ENCODE data around the gene IFI27L2. TPM values are rescaled to one million over a fixed set of nuclear protein-coding genes. Genes with fewer than 3 reads are reported as not detected.
"Not testable (repeated sequence)": the region's sequence is repeated elsewhere in the genome, so short reads cannot be mapped to it uniquely, and the experiment has no call there.

The IFI27L2 gene
- total RNA-seq, 2 donors from 2014 or later, result 67.3 to 67.8 TPM

GRCh38 chr14:94161058-94161457 lies 31.7 kb upstream of the IFI27L2 start:
- H3K36me3 Mint-ChIP-seq, result no peaks in the 10 kb centered on the region
- DNase-seq (ENCODE audit: low spot score in 2 of 2), result no peak
- no peak for ATAC-seq
- H3K27ac Mint-ChIP-seq, result no peak overlapping the region
- no peaks in the 10 kb centered on the region for H3K9me3 Mint-ChIP-seq

- Mint-ChIP-seq H3K27ac (no peak overlapping the region), H3K36me3 (no peaks in the 10 kb centered on the region), H3K9me3 (no peaks in the 10 kb centered on the region)
- no peak for DNase-seq (ENCODE audit: low spot score in 2 of 2)
- peak; percentile 50 to 81 for ATAC-seq
These were observed 29.0 kb upstream of the IFI27L2 start for GRCh38 chr14:94158239-94158883.

- DNase-seq (ENCODE audit: low spot score in 2 of 2) (no peak), ATAC-seq (peak in 1 of 2 donors; percentile 74)
- Mint-ChIP-seq H3K36me3 (no peaks in the 10 kb centered on the region), H3K9me3 (no peaks in the 10 kb centered on the region), H3K27ac (no peak overlapping the region)
These were observed 27.8 kb upstream of the IFI27L2 start for GRCh38 chr14:94157197-94157596.

GRCh38 chr14:94156143-94156542 lies 26.7 kb upstream of the IFI27L2 start:
- not testable (repeated sequence) for H3K9me3 Mint-ChIP-seq; DNase-seq (ENCODE audit: low spot score in 2 of 2); ATAC-seq; H3K36me3 Mint-ChIP-seq; H3K27ac Mint-ChIP-seq

GRCh38 chr14:94153750-94154342 lies 24.4 kb upstream of the IFI27L2 start:
- no peak overlapping the region for H3K27ac Mint-ChIP-seq
- peak in 1 of 2 donors; percentile 25 for ATAC-seq
- no peak for DNase-seq (ENCODE audit: low spot score in 2 of 2)
- H3K36me3 Mint-ChIP-seq, result no peaks in the 10 kb centered on the region
- no peaks in the 10 kb centered on the region for H3K9me3 Mint-ChIP-seq

GRCh38 chr14:94152676-94153075 lies 23.3 kb upstream of the IFI27L2 start:
- no peaks in the 10 kb centered on the region for H3K36me3 Mint-ChIP-seq
- DNase-seq (ENCODE audit: low spot score in 2 of 2) (no peak), ATAC-seq (no peak)
- no peaks in the 10 kb centered on the region for H3K9me3 Mint-ChIP-seq
- no peak overlapping the region for H3K27ac Mint-ChIP-seq

- H3K9me3 Mint-ChIP-seq, result no peaks in the 10 kb centered on the region
- DNase-seq (ENCODE audit: low spot score in 2 of 2), result no peak
- no peak for ATAC-seq
- H3K36me3 Mint-ChIP-seq, result no peaks in the 10 kb centered on the region
- peak overlapping the region in 1 of 2 donors; percentile 69 for H3K27ac Mint-ChIP-seq
These were observed 16.6 kb upstream of the IFI27L2 start for GRCh38 chr14:94145902-94146527.

GRCh38 chr14:94144765-94145164 lies 15.4 kb upstream of the IFI27L2 start:
- DNase-seq (ENCODE audit: low spot score in 2 of 2) (no peak), ATAC-seq (peak in 1 of 2 donors; percentile 44)
- Mint-ChIP-seq H3K9me3 (no peaks in the 10 kb centered on the region), H3K27ac (peak overlapping the region in 1 of 2 donors; percentile 7), H3K36me3 (no peaks in the 10 kb centered on the region)

GRCh38 chr14:94143711-94144110 lies 14.3 kb upstream of the IFI27L2 start:
- H3K36me3 Mint-ChIP-seq, result no peaks in the 10 kb centered on the region
- H3K9me3 Mint-ChIP-seq, result no peaks in the 10 kb centered on the region
- DNase-seq (ENCODE audit: low spot score in 2 of 2) (no peak), ATAC-seq (no peak)
- H3K27ac Mint-ChIP-seq, result no peak overlapping the region

- Mint-ChIP-seq H3K36me3 (no peaks in the 10 kb centered on the region), H3K27ac (no peak overlapping the region), H3K9me3 (no peaks in the 10 kb centered on the region)
- no peak for DNase-seq (ENCODE audit: low spot score in 2 of 2)
- ATAC-seq, result peak in 1 of 2 donors; percentile 26
These were observed 13.8 kb upstream of the IFI27L2 start for GRCh38 chr14:94143239-94143638.

- Mint-ChIP-seq H3K9me3 (no peaks in the 10 kb centered on the region), H3K36me3 (no peaks in the 10 kb centered on the region), H3K27ac (no peak overlapping the region)
- ATAC-seq, result no peak
- DNase-seq (ENCODE audit: low spot score in 2 of 2), result no peak
These were observed 13.4 kb upstream of the IFI27L2 start for GRCh38 chr14:94142836-94143235.

GRCh38 chr14:94142247-94142646 lies 12.8 kb upstream of the IFI27L2 start:
- H3K36me3 Mint-ChIP-seq, result no peaks in the 10 kb centered on the region
- no peaks in the 10 kb centered on the region for H3K9me3 Mint-ChIP-seq
- no peak overlapping the region for H3K27ac Mint-ChIP-seq
- DNase-seq (ENCODE audit: low spot score in 2 of 2) (no peak), ATAC-seq (no peak)

GRCh38 chr14:94139421-94139820 lies 10.0 kb upstream of the IFI27L2 start:
- ATAC-seq (no peak), DNase-seq (ENCODE audit: low spot score in 2 of 2) (no peak)
- peaks cover 0 to 5% of the 10 kb centered on the region in 2 donors for H3K9me3 Mint-ChIP-seq
- H3K36me3 Mint-ChIP-seq, result peaks cover 6% of the 10 kb centered on the region in 2 donors
- no peak overlapping the region for H3K27ac Mint-ChIP-seq

GRCh38 chr14:94139006-94139405 lies 9.6 kb upstream of the IFI27L2 start:
- DNase-seq (ENCODE audit: low spot score in 2 of 2), result no peak
- Mint-ChIP-seq H3K27ac (no peak overlapping the region), H3K36me3 (peaks cover 6% of the 10 kb centered on the region in 2 donors), H3K9me3 (peaks cover 0 to 5% of the 10 kb centered on the region in 2 donors)
- ATAC-seq, result no peak

- Mint-ChIP-seq H3K27ac (no peak overlapping the region), H3K9me3 (peaks cover 0 to 5% of the 10 kb centered on the region in 2 donors), H3K36me3 (peaks cover 6% of the 10 kb centered on the region in 2 donors)
- ATAC-seq (no peak), DNase-seq (ENCODE audit: low spot score in 2 of 2) (no peak)
These were observed 8.8 kb upstream of the IFI27L2 start for GRCh38 chr14:94138251-94138650.

- Mint-ChIP-seq H3K27ac (no peak overlapping the region), H3K36me3 (peaks cover 6% of the 10 kb centered on the region in 2 donors), H3K9me3 (peaks cover 0 to 5% of the 10 kb centered on the region in 2 donors)
- ATAC-seq (peak; percentile 95 to 97), DNase-seq (ENCODE audit: low spot score in 2 of 2) (peak; percentile 76 to 87)
These were observed 7.3 kb upstream of the IFI27L2 start for GRCh38 chr14:94136575-94137331.

- peaks cover 6% of the 10 kb centered on the region in 2 donors for H3K36me3 Mint-ChIP-seq
- ATAC-seq (no peak), DNase-seq (ENCODE audit: low spot score in 2 of 2) (no peak)
- H3K9me3 Mint-ChIP-seq, result peaks cover 0 to 5% of the 10 kb centered on the region in 2 donors
- no peak overlapping the region for H3K27ac Mint-ChIP-seq
These were observed 6.1 kb upstream of the IFI27L2 start for GRCh38 chr14:94135476-94135875.

Data from activated naive CD4-positive, alpha-beta T cell treated with anti-CD3 and anti-CD28 coated beads, Interleukin-2, amount 50 U/mL, for 72 hours (primary cell).